NCI-H146 treated with DMSO at 0.1 percent for 48 hours (cell line): ENCODE measurements around the gene OR52E8.

Source experiments
- DNase-seq: peaks from one replicate; lab custom pipeline; 2025; ENCODE audit not compliant: unreplicated experiment; lab: John Stamatoyannopoulos, UW

OR52E8 gene

GRCh38 chr11:5808500-5809121 lies 48.9 kb downstream of the OR52E8 start, which contains the start of gene OR52N2:
OR52N2 (plus strand) TSS chr11:5808924; CDS start chr11:5820336, 11,412 bp downstream.
- DNase-seq = peak; percentile 42

- no peak for DNase-seq
These were observed 49.9 kb downstream of the OR52E8 start for GRCh38 chr11:5807580-5807979.
